Occipital lobe (tissue), 2 donors: ENCODE results near the gene USP49. TPM values are rescaled to one million over a fixed set of nuclear protein-coding genes. Genes with fewer than 3 reads are reported as not detected.
"Not testable (repeated sequence)": the region's sequence is repeated elsewhere in the genome, so short reads cannot be mapped to it uniquely, and the experiment has no call there.

Experiments
- DNase-seq: peaks from one replicate; lab custom pipeline; 2025; lab: John Stamatoyannopoulos, UW
- total RNA-seq: library from RNA; depleted of rRNA; stranded (reverse); fragments of >200 nt; gene quantifications from one replicate; pipeline ENCODE4 v1.2.3, GENCODE V29; 2014

The USP49 gene
- total RNA-seq, 1 donor from 2014 or later: 12.5 TPM

DNA sequence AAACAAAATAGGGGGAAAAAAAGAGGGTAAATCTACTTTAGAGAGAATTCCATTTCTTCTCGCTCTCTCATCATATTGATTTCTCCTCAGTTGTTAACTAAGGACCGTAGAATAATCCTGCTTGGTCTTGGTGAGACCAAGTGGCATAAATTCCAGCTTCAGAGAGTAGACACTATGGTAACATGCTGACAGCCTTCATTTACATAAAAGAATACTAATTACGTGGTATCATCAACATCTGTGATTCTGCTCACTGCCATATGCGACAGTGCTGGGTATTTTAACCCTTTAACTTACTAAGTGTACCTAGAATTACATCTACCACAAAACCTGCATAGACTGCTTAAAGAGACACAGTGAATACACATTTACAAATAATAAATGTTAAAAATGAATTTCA is 80.5 kb downstream of the USP49 start:
- DNase-seq: no peak

DNA sequence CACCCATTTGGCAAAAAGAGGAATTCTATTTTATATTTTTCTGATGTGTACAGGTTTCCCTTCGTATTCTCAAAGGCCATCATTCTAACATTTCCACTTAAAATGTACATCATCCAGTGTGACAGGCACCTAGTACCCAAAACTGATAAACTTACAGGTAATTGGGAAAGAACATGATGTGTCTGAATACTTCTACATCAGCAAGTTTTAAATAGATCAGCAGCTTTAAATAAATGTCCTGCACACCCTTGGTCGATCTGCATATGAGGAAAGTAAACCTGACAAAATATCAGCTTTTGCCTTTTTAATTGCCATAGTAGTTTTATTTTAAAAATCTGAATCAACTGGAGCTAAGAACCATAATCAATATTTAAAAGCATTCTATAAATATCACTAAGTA is 81.2 kb downstream of the USP49 start:
- no peak for DNase-seq

DNA sequence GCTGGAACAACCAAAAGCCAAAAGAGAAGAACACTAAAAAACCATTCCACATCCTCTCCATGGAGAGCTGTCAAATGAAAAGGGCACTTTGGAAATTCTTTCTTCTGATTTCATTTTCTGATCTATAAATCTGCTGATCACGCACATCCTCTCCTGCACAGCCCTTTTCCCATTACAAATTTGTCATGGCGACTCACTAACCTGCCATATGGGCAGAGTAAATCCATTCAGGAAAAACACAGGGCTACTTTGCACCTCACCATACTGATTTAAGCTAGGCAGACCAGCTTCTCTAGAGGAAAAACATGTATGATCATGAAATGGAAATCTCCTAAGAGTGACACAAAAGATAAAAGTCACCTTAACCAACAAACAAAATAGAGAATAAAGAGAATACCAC is 81.7 kb downstream of the USP49 start:
- DNase-seq: no peak

DNA sequence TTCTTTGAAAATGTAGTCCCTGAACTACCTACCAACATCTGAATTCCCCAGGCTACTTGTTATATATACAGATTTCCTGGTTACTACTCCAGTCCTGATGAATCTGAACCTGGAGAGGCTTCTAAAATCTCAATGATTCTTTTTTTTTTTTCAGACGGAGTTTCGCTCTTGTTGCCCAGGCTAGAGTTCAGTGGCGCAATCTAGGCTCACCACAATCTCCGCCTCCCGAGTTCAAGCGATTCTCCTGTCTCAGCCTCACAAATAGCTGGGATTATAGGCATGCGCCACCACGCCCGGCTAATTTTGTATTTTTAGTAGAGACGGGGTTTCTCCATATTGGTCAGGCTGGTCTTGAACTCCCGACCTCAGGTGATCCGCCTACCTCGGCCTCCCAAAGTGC is 83.2 kb downstream of the USP49 start:
- DNase-seq: not testable (repeated sequence)

DNA sequence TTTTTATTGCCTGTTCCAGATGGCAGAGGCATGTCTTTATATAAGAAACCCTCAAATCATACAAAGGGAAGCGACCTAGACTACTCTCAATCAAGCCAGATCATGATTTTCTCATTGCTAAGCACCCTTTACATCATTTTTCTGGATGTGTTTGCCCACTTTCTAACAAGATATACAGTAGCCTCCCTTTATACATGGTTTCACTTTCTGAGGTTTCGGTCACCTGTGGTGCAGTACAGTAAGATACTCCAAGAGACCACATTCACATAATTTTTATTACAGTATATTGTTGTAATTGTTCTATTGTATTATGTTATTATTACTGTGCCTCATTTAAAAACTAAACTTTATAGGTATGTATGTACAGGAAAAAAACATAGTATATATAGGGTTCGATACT is 84.1 kb downstream of the USP49 start:
- DNase-seq: no peak

DNA sequence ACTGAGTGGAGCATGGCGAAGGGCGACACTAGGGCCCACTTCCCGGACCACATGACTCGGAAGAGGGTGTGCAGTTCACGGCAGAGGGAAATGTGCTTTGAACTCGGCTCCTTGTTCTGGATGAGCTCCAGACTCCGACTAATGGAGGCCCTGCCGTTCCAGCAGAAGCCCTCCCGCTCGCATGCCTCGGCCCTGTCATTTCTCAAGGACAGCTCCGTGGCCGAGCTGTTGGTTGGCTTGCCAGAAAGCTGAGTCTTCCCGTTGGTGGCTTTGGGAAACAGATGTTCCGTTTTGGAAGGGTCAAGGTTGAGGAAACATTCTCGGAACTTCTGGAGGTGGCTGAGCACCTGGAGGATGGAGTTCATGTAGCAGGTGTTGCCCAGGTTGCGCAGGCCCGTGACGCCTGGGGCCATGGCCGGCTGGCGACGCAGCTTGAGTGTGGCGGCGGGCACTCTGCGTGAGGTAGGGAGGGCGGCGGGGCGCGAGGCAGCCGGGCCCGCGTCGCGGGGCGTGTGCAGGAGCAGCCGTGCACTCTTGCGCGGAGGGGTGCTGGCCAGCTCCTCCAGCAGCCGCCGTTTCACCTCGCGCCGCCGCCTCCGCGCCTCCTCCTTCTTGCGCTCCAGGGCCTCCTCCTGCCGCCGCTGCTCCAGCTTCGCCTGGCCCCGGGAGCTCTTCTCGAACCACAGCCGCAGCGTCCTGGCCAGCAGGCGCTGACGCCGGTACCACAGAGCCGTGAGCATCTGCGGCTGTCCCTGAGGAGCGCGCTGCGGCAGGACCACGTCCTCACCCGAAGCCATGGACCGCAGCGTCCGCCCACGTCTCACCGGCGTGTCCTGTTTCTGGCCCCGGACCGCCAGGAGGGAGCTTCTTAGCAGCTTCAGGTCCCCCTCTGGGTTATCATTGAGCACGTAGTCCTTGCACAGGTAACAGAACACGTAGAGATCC is 89.1 kb downstream of the USP49 start:
- no peak for DNase-seq

DNA sequence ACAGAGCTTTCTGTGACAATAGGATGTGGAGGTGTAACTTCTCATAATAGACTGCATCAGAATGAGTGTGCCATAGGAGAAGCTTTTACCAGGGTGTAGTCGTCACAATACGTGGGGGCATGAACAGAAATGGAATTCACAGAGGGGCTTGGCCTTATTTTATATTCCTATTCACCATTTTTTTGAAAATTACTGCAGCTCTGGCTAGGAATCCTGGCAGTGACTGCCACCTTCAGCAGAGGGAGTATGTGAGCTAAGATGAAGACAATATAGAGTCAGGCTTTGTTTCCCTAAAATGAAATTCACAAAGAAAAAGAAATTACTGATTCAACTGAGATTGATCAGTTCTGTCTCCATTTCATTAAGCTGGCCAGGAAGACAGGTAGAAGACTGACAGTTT is 93.8 kb downstream of the USP49 start:
- DNase-seq: no peak

DNA sequence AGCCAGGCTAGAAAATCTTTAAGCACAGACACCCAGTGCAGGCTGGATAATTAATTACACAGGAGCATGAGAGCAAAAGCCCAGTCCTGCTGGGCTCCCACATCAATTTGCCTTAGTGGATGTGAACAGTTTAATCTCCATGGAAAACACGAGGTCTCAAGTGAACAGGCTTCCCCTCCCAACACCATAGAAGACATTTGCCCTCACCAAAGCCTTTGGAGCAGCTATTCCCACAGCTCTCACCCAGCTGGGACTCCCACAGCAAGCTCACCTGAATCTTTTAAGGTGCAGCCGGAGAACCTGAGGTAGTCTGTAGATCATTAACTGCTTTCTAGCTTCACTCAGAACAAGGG is 95.6 kb downstream of the USP49 start:
- no peak for DNase-seq

DNA sequence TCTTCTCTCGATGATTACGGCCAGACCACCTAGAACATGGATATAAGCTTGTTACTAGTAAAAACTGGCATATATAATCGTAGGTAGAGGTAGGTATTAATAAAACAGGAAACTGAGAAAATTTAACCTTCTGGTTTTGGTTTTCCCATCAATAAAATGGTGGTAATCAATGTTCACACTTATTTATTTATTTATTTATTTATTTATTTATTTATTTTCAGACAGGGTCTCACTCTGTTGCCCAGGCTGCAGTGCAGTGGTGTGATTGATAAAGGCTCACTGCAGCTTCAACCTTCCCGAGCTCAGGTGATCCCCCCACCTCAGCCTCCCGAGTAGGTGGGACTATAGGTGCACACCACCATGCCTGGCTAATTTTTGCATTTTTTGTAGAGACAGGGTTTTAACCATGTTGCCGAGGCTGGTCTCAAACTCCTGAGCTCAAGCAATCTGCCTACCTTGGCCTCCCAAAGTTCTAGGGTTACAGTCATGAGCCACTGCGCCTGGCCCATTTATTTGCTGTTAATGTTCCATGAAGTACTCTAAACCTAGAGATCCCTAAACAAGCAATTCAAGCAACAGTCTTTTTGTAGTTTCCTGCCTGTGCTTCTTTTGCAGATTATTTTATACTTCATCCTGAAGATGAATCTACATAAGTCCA is 96.1 kb downstream of the USP49 start:
- DNase-seq: no peak

DNA sequence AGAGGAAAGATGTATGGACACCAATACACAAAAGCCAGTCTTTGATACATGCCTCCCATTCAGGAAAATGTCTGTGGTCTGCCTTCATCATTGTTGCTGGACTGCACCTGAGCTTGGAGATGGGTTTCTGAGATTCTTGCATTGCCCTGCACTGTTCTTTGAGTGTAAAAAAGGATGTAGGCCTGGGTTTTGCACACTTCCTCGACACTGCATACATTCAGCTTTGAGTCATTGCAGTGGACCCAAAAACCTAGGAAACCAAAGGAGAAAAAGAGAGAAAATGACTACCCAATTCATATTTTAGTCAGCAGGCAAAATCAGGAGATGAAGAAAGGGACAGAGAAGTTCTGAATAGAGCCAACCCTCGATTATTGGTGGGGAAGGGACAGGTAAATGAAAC is 98.7 kb downstream of the USP49 start:
- DNase-seq: no peak

DNA sequence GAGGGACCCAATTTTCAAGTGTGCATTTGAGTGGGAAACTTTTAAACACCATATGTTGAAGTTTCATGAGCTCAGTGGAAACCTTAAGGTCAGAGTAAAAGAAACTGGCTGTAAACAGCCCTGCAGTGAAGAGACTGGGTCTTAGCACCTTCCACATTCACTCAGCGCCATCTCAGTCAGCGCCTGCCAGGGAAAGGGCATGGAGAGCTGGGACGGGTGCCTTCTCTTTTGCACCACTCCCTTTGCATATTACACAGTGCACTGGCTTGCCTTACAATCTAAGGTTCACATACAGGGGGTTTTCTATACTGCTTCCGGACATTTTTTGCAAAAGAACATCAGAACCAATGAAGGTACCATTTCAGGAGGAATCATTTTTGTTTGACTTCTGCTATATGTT is 103.2 kb downstream of the USP49 start:
- no peak for DNase-seq

DNA sequence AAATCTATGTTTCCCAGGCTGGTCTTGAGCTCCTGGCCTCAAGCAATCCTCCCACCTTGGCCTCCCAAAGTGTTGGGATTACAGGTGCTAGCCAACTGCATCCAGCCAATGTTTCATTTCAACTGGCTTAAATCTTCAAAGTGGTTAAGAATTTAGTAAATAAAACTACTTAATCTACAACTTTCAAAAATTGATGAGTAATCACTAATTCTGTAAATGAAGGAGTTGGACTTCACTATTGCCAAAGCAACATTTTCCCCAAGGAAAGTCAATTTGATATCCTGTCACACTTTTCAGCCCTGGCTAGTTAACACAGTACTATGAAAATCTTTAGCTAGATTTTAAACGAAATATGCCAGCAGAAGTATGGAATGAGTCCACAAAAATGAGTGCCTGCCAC is 103.9 kb downstream of the USP49 start:
- no peak for DNase-seq

DNA sequence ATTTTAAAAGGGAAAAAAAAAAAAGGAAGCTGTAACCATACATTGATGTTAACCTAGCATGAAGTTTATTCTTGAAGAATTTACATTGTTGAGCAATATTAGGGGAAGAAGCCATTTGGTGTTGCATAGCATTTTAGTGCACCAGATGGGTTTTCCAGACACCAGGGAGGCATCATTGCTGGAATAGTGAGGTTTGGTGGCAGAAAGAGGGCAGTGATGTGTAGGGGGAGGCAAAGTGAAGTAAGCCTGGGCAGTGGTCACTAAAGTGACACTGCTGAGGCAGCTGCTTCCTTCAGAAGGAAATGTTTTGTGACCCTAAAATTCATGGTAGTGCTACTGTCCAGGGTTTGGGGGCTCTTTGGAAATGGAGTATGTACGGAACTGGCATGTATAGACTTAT is 105.1 kb downstream of the USP49 start:
- DNase-seq: no peak

DNA sequence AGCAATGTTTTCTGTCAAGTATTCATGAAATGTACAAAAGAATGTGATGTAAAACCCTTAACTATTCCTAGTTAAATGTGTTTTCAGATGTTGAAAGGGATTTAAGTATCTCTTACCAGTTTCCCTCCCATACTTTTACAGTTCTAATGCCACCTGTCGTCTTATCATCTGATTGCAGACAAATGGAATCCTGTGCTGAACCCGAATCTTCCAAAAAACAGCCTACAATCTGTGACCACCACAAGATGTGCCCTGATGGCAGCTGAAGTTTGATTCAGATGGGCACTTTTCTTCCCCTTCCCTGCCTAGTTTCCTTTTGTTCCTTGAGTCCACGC is 105.8 kb downstream of the USP49 start:
- no peak for DNase-seq

DNA sequence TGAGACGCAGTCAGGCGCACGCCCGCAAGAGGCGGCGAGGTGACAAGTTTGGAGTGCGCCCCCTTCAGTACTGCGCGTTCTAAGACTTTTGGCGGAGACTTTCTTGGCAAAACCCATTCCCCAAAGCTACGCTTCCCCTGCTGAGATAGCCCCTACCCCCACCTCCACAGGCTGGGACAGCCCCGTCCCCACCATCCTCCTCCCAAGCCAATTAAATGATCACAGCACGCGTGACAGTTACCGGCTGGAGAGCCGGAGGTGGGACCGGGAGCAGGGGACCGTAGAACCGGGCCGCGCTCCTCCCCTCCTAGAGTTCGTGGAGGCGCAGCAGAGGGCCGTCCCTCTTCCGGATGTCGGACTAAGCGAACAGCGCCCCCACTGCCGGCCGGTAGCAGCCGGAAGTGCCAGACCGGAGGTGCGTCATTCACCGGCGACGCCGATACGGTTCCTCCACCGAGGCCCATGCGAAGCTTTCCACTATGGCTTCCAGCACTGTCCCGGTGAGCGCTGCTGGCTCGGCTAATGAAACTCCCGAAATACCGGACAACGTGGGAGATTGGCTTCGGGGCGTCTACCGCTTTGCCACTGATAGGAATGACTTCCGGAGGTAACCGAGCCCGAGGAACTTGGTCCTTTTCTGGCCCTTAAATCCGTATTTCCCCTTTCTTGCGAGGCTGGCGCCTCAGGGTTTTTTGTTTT is 107.8 kb downstream of the USP49 start, which contains the start of gene TOMM6:
Gene TOMM6 (plus strand): TSS at position 476 of the 699 bp plus-strand sequence. CDS start 4 bp downstream, at position 480.
- peak; percentile 90 for DNase-seq

DNA sequence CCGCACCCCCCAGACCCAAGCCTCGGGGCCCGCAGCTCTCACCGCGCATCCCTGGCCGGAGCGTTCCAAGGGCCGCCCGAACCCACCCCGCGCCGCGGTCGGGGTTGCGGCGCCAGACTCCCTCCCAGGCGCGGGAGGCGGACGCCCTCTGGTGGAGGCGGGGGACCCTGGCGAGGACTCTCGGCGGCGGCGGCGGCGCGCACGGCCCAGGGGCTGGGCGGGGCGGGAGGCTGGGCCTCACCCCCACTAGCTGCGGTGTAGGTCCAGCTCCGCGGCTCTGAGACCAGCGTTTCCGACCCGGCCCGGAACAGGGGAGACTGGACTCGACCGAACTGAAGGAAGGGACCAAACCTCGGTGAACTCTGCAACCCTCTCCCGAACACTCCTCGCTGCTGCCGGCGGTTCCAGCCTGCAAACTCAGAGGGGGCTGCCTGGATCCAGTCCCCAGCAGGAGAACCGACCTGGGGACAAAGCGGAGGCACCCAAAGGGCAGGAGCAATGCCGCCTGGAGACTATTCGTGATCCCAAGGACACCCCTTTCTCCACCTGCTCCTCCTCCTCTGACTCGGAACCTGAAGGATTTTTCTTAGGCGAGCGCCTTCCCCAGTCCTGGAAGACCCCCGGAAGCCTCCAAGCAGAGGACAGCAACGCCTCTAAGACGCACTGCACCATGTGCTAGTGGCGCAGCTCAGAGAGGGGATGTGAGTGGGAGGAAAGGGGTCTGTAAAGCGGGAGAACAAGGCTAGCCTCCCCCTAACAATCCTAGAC is 108.5 kb downstream of the USP49 start:
- DNase-seq: peak; percentile 80

DNA sequence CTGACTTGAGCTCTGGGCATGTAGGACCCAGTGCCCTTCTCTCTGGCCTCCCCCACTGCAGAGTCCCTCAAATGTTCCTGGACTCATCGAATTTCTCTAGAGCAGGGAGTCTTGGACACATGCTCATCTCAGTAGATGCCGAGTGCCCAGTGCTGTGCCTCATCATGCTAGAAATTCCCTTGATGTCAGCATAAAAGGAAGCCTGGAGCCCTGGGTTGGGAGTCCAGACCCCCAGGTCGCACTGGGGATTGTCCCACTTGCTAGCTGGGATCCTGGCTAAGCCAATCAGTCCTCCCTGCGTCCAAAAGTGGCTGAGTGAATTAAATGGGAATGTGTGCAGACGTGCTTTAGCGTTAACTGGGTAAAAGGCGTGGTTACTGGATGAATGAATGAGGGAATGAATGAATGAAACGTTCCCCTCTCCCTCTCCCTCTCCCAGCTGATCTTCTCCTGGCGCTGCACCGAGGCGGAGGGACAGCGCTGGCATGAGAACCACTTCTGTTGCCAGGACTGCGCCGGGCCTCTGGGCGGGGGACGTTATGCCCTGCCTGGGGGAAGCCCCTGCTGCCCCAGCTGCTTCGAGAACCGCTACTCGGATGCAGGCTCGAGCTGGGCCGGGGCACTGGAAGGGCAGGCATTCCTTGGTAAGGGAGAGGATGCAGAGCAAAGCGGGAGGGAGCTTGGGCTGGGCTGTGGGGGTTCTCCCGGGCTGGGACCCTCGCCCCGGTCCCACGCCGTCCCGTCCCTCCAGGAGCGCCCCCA is 109.3 kb downstream of the USP49 start:
- DNase-seq: no peak

DNA sequence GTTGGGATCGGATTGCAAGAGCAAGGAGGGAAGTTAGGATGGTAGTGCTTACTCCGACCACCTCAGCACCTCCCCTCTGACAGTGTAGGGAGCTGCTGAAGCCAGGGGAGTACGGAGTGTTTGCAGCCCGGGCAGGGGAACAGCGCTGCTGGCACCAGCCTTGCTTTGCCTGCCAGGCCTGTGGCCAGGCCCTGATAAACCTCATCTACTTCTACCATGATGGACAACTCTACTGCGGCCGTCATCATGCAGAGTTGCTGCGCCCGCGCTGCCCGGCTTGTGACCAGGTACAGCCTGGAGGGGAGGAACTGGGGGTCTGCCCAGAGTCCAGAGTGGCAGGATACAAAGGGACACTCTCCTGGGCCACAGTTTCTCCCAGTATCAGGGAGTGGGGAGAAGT is 109.9 kb downstream of the USP49 start:
- no peak for DNase-seq

DNA sequence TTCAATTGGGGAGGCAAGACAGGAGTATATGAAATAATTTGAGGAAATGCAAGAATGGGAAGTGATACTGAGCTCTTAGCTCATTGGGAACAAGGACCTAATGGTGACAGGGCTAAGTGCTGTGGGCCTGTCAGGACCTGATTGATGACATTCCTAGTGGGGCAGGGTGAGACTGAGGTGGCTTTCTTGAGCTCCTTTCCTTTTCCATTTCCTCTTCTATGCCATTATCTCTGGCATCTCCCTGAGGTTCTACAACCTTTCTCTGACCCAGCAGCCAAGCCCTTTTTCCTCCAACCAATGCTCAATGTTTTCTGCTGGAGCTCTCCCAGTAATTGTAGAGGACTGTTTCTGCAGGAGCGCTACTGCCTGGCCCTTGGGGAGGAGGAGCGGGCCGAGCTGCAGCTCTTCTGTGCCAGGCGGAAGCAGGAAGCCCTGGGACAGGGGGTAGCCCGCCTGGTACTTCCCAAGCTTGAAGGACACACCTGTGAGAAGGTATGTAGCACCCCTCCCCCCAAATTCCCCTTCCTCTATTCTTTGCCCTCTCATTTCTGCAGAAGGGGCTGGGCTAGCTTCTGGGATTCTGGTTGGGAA is 110.5 kb downstream of the USP49 start:
- no peak for DNase-seq

DNA sequence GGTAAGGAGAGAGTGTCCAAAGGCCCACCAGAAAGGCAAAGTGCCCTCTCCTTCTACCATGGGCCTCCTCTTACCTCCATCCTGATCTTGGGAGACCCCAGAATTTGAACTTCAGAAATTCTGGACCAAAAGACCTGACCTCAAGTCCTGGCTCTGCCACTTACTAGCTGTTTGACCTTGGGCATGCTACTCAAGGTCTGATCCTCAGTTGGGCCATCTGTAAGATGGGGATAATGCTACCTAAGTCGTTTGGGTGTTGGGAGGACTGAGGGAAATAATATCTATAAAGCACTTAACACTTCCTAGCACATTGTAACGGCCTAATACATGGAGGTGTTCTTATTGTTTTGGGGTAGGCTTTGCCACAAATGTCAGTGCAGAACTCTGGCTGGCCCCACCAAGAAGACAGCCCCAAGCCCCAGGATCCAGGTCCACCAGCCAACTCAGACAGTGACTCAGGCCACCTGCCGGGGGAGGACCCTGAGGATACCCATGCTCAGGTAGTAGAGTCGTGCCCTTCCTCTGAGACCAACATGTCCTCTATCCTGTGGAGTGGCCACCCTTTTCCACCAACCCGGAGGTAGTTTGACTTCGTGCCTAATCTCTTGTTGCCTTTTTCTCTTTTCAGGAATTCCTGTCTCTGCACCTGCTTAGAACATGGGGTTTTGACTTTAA is 111.9 kb downstream of the USP49 start:
- no peak for DNase-seq
